ENCODE results near the gene PRPF40B.

- TF ChIP-seq EHMT2 (IDR thresholded peaks at IDR 0.05; ENCODE audit: low read depth) (no peak), RARB (CRISPR knock-in tag; IDR thresholded peaks at IDR 0.05) (no peak), KDM1A (IDR thresholded peaks at IDR 0.05; ENCODE audit: low read depth) (no peak), JUN (IDR thresholded peaks at IDR 0.05) (no peak), MAX (IDR thresholded peaks at IDR 0.05) (no peak), PHF8 (IDR thresholded peaks at IDR 0.05; ENCODE audit: borderline replicate concordance, low read depth) (no peak), CEBPB (IDR thresholded peaks at IDR 0.05) (no peak), RNF2 (IDR thresholded peaks at IDR 0.05; ENCODE audit: borderline replicate concordance, low read depth) (no peak), EP300 (IDR thresholded peaks at IDR 0.05) (no peak), FOSB (CRISPR knock-in tag; IDR thresholded peaks at IDR 0.05) (no peak)
- TF ChIP-seq, protein P1, sequence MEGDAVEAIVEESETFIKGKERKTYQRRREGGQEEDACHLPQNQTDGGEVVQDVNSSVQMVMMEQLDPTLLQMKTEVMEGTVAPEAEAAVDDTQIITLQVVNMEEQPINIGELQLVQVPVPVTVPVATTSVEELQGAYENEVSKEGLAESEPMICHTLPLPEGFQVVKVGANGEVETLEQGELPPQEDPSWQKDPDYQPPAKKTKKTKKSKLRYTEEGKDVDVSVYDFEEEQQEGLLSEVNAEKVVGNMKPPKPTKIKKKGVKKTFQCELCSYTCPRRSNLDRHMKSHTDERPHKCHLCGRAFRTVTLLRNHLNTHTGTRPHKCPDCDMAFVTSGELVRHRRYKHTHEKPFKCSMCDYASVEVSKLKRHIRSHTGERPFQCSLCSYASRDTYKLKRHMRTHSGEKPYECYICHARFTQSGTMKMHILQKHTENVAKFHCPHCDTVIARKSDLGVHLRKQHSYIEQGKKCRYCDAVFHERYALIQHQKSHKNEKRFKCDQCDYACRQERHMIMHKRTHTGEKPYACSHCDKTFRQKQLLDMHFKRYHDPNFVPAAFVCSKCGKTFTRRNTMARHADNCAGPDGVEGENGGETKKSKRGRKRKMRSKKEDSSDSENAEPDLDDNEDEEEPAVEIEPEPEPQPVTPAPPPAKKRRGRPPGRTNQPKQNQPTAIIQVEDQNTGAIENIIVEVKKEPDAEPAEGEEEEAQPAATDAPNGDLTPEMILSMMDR (IDR thresholded peaks at IDR 0.05) = no peak
- TF ChIP-seq, protein P2, sequence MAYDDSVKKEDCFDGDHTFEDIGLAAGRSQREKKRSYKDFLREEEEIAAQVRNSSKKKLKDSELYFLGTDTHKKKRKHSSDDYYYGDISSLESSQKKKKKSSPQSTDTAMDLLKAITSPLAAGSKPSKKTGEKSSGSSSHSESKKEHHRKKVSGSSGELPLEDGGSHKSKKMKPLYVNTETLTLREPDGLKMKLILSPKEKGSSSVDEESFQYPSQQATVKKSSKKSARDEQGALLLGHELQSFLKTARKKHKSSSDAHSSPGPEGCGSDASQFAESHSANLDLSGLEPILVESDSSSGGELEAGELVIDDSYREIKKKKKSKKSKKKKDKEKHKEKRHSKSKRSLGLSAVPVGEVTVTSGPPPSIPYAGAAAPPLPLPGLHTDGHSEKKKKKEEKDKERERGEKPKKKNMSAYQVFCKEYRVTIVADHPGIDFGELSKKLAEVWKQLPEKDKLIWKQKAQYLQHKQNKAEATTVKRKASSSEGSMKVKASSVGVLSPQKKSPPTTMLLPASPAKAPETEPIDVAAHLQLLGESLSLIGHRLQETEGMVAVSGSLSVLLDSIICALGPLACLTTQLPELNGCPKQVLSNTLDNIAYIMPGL (CRISPR knock-in tag; IDR thresholded peaks at IDR 0.05; ENCODE audit: borderline replicate concordance) = no peak
These were observed 22.0 kb downstream of the PRPF40B start for GRCh38 chr12:49645146-49646039.

Data from A549 (cell line).